Breast epithelium (tissue), 4 donors: Measurements from ENCODE around the gene PTBP1. TPM values are rescaled to one million over a fixed set of nuclear protein-coding genes. Genes with fewer than 3 reads are reported as not detected.

Experiments used
- DNase-seq, 2 donors: peaks; one replicate each; pipeline ENCODE4 v3.0.0-alpha.2; 2019; ENCODE audit warnings: low spot score in 2 of 2
- H3K27ac ChIP-seq, 2 donors: fragments of 200-600 bp; sonication (generic) in 1 of 2; one replicate each; pipeline ENCODE4 v1.5.1; 2016 to 2019; ENCODE audit warnings: mild to moderate bottlenecking in 1 of 2
- H3K27me3 ChIP-seq, 2 donors: fragments of 200-600 bp; sonication (generic) in 1 of 2; one replicate each; pipeline versions ENCODE4 v1.5.1 to v1.6.0; 2017 to 2019; ENCODE audit warnings: control low read depth in 1 of 2, mild to moderate bottlenecking in 1 of 2
- H3K36me3 ChIP-seq: fragments of 200-600 bp; one replicate; pipeline ENCODE4 v1.5.1; 2019
- H3K4me1 ChIP-seq, 2 donors: fragments of 200-600 bp; sonication (generic); one replicate each; pipeline ENCODE4 v1.5.1; 2016 to 2019; ENCODE audit warnings: control low read depth in 1 of 2
- H3K4me3 ChIP-seq, 3 donors: fragments of 200-600 bp; sonication (generic); 1 replicate in 2 of 3; 2 replicates in 1 of 3; pipeline ENCODE4 v1.5.1; 2016 to 2019; ENCODE audit warnings: mild to moderate bottlenecking in 3 of 3, moderate library complexity in 2 of 3
- H3K9me3 ChIP-seq, 2 donors: fragments of 200-600 bp; sonication (generic) in 1 of 2; one replicate each; pipeline ENCODE4 v1.5.1; 2016 to 2019; ENCODE audit warnings: control low read depth in 1 of 2
- POLR2A ChIP-seq: fragments of 450-650 bp; IDR thresholded peaks from one replicate; pipeline ENCODE4 v1.6.1; 2016; ENCODE audit warnings: antibody characterized with exemption, mild to moderate bottlenecking, moderate library complexity
- POLR2AphosphoS5 ChIP-seq, 3 donors: sonication (generic); formaldehyde crosslinking; IDR thresholded peaks; one replicate each; pipeline ENCODE4 v1.6.1; 2017; ENCODE audit warnings: antibody characterized with exemption in 3 of 3
- intact Hi-C: fragments of 100-400 bp; cut with DNase I; formaldehyde crosslinking; loops from one replicate; pipeline ENCODE4 v1.15.1; 2023; ENCODE audit warnings: low total_unique reads
- total RNA-seq, 3 donors: library from RNA; depleted of rRNA; stranded (reverse); fragments of >200 nt; gene quantifications; one replicate each; pipeline ENCODE4 v1.1.0, GENCODE V29; 2016
- TF ChIP-seq, protein P1 (sequence below), 3 donors: fragments of 450-650 bp; IDR thresholded peaks; one replicate each; pipeline ENCODE4 v1.5.1; 2016 to 2017; ENCODE audit warnings: antibody characterized with exemption in 3 of 3, mild to moderate bottlenecking in 3 of 3, moderate library complexity in 3 of 3

The PTBP1 gene
- total RNA-seq, 3 donors from 2014 or later, result 92.0 to 147 (median 131) TPM

DNA sequence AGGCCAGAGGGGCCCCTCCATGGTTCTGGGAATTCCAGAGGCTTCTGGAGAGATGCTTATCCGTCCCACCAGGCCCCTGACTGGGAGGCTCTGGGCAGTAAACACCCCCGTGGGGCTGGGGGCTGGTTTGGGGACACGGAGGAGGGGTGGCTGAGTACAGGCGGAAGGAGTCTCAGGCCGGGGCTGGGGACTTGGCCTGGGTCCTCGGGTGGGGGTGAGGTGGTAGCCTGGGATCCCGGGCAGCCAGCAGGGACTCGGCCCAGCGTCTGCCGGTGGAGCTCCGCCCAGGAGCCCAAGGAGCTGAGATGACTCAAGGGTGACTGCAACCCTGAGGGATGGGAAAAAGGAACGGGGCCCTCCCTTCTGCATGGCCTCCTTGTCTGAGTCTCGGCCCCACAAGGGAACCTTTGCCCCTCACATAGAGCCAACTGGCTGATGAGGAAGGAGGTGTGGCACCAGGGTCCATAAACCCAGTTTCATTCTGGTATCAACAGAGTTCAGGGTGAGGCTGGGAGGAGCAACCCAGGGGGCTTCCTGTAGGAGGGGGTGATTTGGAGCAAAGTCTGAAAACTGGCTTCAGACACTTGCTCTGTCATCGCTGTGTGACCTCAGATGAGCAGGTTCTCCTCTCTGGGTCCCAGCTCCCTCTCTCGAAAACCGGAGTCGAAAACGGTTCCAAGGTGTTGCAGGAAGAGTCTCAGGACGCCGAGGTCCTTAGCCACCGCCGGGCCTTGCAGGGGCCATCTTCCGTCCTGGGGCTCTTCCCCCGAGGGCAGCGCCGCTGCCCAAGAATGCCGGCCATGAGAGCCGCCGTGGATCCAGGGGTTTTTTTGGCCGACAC is 45.5 kb upstream of the PTBP1 start:
- TF ChIP-seq POLR2AphosphoS5 (IDR thresholded peaks at IDR 0.05) (no peak), POLR2A (no peak)
- TF ChIP-seq, protein P1, sequence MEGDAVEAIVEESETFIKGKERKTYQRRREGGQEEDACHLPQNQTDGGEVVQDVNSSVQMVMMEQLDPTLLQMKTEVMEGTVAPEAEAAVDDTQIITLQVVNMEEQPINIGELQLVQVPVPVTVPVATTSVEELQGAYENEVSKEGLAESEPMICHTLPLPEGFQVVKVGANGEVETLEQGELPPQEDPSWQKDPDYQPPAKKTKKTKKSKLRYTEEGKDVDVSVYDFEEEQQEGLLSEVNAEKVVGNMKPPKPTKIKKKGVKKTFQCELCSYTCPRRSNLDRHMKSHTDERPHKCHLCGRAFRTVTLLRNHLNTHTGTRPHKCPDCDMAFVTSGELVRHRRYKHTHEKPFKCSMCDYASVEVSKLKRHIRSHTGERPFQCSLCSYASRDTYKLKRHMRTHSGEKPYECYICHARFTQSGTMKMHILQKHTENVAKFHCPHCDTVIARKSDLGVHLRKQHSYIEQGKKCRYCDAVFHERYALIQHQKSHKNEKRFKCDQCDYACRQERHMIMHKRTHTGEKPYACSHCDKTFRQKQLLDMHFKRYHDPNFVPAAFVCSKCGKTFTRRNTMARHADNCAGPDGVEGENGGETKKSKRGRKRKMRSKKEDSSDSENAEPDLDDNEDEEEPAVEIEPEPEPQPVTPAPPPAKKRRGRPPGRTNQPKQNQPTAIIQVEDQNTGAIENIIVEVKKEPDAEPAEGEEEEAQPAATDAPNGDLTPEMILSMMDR (IDR thresholded peaks at IDR 0.05), result no peak
- Histone ChIP-seq H3K4me1 (no peaks in the 10 kb centered on the region), H3K9me3 (peaks cover 0 to 17% of the 10 kb centered on the region in 2 donors), H3K27ac (peak overlapping the region; percentile 40 to 61), H3K27me3 (no peaks in the 10 kb centered on the region), H3K4me3 (peak overlapping the region in 2 of 3 donors; percentile 21 to 50), H3K36me3 (no peaks in the 10 kb centered on the region)
- no peak for DNase-seq
- intact Hi-C loops, result loop anchor here (10.0 kb wide), 1 partner anchor 233 kb away; the partner anchor contains the start of gene WDR18

DNA sequence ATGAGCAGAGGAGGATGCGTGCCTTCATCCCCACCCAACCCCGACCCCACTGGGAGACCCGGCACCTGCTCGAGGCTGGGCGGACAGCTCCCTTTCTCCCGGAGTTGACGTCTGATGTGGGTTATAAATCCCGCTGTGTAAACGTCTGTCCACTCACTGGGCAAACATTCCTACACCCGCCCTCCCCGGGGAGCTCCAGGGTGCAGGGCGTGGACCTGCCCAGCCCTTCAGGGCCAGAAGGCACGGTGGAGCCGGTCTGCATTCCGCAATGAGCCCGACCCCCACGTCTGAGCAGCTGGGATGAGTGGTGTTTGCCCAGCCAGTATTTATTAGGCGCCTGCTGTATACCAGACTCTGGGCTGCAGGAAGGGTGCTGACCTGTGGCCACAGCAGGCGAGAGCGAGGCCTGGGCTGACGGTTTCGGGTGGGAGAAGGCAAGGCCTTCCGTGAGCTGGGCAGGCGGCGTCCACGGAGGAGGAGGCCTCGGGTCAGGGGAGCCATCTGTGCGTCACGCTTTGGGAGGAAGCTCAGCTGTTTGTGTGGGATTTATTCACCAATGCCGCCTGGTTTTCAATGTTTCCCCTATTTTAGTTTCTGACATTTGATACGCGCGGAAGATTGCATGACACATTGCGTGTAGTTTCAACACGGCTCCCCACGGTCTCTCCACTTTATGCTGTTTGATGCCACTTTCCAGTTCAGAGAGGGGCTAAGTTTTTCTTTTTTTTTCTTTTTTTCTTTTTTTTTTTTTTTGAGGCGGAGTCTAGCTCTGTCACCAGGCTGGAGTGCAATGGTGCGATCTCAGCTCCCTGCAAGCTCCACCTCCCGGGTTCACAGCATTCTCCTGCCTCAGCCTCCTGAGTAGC is 44.4 kb upstream of the PTBP1 start:
- no peaks in the 10 kb centered on the region for H3K4me1 ChIP-seq
- H3K27ac ChIP-seq, result peak overlapping the region in 1 of 2 donors; percentile 72
- no peaks in the 10 kb centered on the region for H3K27me3 ChIP-seq
- H3K4me3 ChIP-seq, result peak overlapping the region in 1 of 3 donors; percentile 31
- no peak for TF ChIP-seq POLR2A
- TF ChIP-seq POLR2AphosphoS5 (IDR thresholded peaks at IDR 0.05), result no peak
- TF ChIP-seq, protein P1 (IDR thresholded peaks at IDR 0.05), result no peak
- H3K9me3 ChIP-seq, result peaks cover 0 to 6% of the 10 kb centered on the region in 2 donors
- DNase-seq, result peak in 1 of 2 donors; percentile 71
- intact Hi-C loops, result loop anchor here (10.0 kb wide), 1 partner anchor 232 kb away; the partner anchor contains the start of gene WDR18
- no peaks in the 10 kb centered on the region for H3K36me3 ChIP-seq

DNA sequence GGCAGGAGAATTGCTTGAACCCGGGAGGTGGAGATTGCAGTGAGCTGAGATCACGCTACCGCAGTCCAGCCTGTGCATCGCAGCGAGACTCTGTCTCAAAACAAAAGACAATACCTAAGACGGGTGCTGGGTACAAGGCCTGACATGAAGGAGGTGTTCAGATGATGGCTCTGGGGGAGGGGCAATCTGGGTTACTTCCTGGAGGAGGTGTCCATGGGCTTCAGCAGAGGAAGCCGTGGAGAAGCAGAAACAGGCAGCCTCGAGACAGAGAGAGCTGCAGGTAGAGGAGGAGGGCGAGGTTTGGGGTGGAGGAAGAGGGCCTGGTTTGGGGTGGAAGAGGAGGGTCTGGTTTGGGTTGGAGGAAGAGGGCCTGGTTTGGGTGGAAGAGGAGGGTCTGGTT is 42.7 kb upstream of the PTBP1 start:
- no peak overlapping the region for H3K27ac ChIP-seq
- no peaks in the 10 kb centered on the region for H3K4me1 ChIP-seq
- H3K36me3 ChIP-seq, result no peaks in the 10 kb centered on the region
- intact Hi-C loops, result loop anchor here (10.0 kb wide), 1 partner anchor 230 kb away; the partner anchor contains the start of gene WDR18
- peaks cover 10 to 11% of the 10 kb centered on the region in 2 donors for H3K9me3 ChIP-seq
- H3K4me3 ChIP-seq, result no peak overlapping the region
- H3K27me3 ChIP-seq, result no peaks in the 10 kb centered on the region
- no peak for TF ChIP-seq POLR2A
- no peak for TF ChIP-seq POLR2AphosphoS5 (IDR thresholded peaks at IDR 0.05)
- TF ChIP-seq, protein P1 (IDR thresholded peaks at IDR 0.05), result no peak
- DNase-seq, result no peak

DNA sequence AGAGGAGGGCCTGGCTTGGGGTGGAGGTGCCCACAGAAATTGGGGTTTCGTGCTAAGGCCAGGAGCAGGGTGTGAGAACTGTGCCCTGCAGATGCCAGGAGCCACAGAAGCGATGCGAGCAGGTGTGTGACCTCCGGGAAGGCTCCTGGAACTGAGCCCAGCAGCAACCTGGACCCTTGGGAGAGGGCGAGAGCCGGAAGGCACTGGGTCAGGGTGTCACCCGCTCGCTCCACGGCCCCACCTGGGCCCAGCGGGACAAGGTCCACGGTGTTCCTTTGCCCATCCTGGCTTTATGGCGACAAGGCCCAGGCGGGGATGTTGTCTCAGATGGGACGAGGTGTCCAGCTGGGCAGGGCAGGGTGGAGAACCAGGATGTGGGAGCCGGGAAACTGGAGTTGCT is 42.2 kb upstream of the PTBP1 start:
- no peak for DNase-seq
- Histone ChIP-seq H3K27ac (no peak overlapping the region), H3K36me3 (no peaks in the 10 kb centered on the region), H3K4me1 (no peaks in the 10 kb centered on the region), H3K27me3 (no peaks in the 10 kb centered on the region), H3K9me3 (peaks cover 10 to 11% of the 10 kb centered on the region in 2 donors), H3K4me3 (no peak overlapping the region)
- no peak for TF ChIP-seq POLR2A
- TF ChIP-seq POLR2AphosphoS5 (IDR thresholded peaks at IDR 0.05), result no peak
- TF ChIP-seq, protein P1 (IDR thresholded peaks at IDR 0.05), result no peak
- intact Hi-C loops, result loop anchor here (10.0 kb wide), 1 partner anchor 230 kb away; the partner anchor contains the start of gene WDR18
